GM12878 (cell line): Measurements from ENCODE around the gene CEP170B.

Source experiments
- BCL11A ChIP-seq: IDR thresholded peaks from 2 replicates; pipeline ENCODE4 v1.6.1; 2011; ENCODE audit warnings: low read depth, low read length
- EZH2 ChIP-seq: IDR thresholded peaks from 2 replicates; pipeline ENCODE4 v1.6.1; 2012; ENCODE audit warnings: low read depth, mild to moderate bottlenecking, control low read depth, inconsistent platforms, low read length, borderline replicate concordance; ENCODE audit not compliant: control insufficient read depth
- GABPA ChIP-seq: IDR thresholded peaks from 2 replicates; pipeline ENCODE4 v1.6.1; 2014; ENCODE audit warnings: antibody characterized with exemption, low read depth, mild to moderate bottlenecking, inconsistent platforms
- RAD21 ChIP-seq: IDR thresholded peaks from 2 replicates; pipeline ENCODE4 v1.6.1; 2011; ENCODE audit warnings: mild to moderate bottlenecking, low read depth, low read length, moderate library complexity; ENCODE audit not compliant: insufficient read depth
- TAF1 ChIP-seq: IDR thresholded peaks from 2 replicates; pipeline ENCODE4 v1.6.1; 2011; ENCODE audit warnings: mild to moderate bottlenecking, low read depth, low read length, borderline replicate concordance
- TARDBP ChIP-seq: IDR thresholded peaks from 2 replicates; pipeline ENCODE4 v1.6.1; 2016; ENCODE audit warnings: borderline replicate concordance
- ZNF217 ChIP-seq: fragments of 450-650 bp; IDR thresholded peaks from 2 replicates; pipeline ENCODE4 v1.6.1; 2017; ENCODE audit warnings: antibody characterized with exemption, mild to moderate bottlenecking
- TF ChIP-seq, protein P1 (sequence below), 3 experiments: IDR thresholded peaks in 2 of 3; conservative IDR thresholded peaks in 1 of 3; 2 replicates each; pipeline ENCODE4 v1.5.1; 2011; ENCODE audit warnings: low read depth in 3 of 3, low read length in 3 of 3, mild to moderate bottlenecking in 3 of 3, control low read depth in 2 of 3, moderate library complexity in 2 of 3, inconsistent platforms in 1 of 3, mixed read lengths in 1 of 3; ENCODE audit not compliant: control insufficient read depth in 2 of 3, insufficient read depth in 1 of 3; ENCODE audit errors: extremely low read depth in 1 of 3

DNA sequence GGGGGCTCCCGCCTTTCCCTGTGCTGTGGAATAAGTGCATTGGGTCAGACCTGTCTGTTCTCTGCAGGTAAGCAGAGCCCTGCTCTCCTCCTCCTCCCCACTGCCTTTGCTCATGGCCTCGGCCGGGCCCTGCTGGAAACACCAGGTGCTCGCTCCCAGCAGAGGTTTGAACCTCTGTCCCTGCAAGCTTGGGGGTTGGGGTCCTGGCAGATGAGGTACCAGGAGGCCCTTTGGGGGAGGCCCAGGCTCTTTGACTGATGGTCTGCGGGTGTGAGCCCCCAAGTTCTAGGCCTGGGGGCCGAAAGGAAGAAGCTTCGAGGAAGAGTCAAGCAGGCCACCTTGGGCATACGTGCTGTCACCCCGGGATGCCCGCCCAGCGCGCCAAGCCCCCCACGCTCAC is 22.1 kb upstream of the CEP170B start:
- TF ChIP-seq, protein P1, sequence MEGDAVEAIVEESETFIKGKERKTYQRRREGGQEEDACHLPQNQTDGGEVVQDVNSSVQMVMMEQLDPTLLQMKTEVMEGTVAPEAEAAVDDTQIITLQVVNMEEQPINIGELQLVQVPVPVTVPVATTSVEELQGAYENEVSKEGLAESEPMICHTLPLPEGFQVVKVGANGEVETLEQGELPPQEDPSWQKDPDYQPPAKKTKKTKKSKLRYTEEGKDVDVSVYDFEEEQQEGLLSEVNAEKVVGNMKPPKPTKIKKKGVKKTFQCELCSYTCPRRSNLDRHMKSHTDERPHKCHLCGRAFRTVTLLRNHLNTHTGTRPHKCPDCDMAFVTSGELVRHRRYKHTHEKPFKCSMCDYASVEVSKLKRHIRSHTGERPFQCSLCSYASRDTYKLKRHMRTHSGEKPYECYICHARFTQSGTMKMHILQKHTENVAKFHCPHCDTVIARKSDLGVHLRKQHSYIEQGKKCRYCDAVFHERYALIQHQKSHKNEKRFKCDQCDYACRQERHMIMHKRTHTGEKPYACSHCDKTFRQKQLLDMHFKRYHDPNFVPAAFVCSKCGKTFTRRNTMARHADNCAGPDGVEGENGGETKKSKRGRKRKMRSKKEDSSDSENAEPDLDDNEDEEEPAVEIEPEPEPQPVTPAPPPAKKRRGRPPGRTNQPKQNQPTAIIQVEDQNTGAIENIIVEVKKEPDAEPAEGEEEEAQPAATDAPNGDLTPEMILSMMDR (IDR thresholded peaks at IDR 0.05 in 2 of 3, conservative IDR thresholded peaks at IDR 0.05 in 1 of 3; ENCODE audit: control insufficient read depth in 2 of 3, extremely low read depth in 1 of 3, insufficient read depth in 1 of 3, low read depth in 3 of 3, low read length in 3 of 3), result no peak
- TF ChIP-seq BCL11A, result no peak
- TF ChIP-seq TARDBP, result no peak
- TF ChIP-seq ZNF217, result no peak
- no peak for TF ChIP-seq TAF1
- TF ChIP-seq GABPA, result no peak
- TF ChIP-seq EZH2, result no peak
- TF ChIP-seq RAD21, result no peak
